A673 (cell line): Measurements from ENCODE around the gene CCDC159. TPM values are rescaled to one million over a fixed set of nuclear protein-coding genes. Genes with fewer than 3 reads are reported as not detected.

ENCODE experiments used
- BruUV-seq: library from RNA; stranded (reverse); fragments of 400-500 nt; replicated peaks from 2 replicates; lab custom pipeline; 2021; lab: Mats Ljungman, UMichigan
- CTCF ChIA-PET: fragments of 300-600 bp; sonication (Branson Sonifier 250); formaldehyde crosslinking; loops from one replicate; lab custom pipeline; 2022; ENCODE audit warnings: antibody characterized with exemption; lab: Charles Lee
- POLR2A ChIA-PET: fragments of 300-600 bp; sonication (Branson Sonifier 250); formaldehyde crosslinking; loops from one replicate; lab custom pipeline; 2022; ENCODE audit warnings: antibody characterized with exemption; ENCODE audit not compliant: low non-redundant PET; lab: Charles Lee
- DNase-seq: peaks from one replicate; pipeline ENCODE4 v3.0.0-alpha.2; 2015; ENCODE audit warnings: low spot score
- H3K27ac ChIP-seq: fragments of 200-600 bp; sonication (generic); 2 replicates; pipeline ENCODE4 v1.5.1; 2016; ENCODE audit warnings: mixed run types, low read depth, mild to moderate bottlenecking, mixed read lengths, antibody characterized with exemption, low read length; ENCODE audit not compliant: poor library complexity, severe bottlenecking
- H3K27me3 ChIP-seq: fragments of 200-600 bp; sonication (generic); replicated peaks from 2 replicates; pipeline ENCODE4 v1.6.1; 2017; ENCODE audit warnings: mixed run types, low read depth, mild to moderate bottlenecking, mixed read lengths, antibody characterized with exemption, low read length; ENCODE audit not compliant: insufficient read depth, poor library complexity
- H3K36me3 ChIP-seq: fragments of 200-600 bp; sonication (generic); 2 replicates; pipeline ENCODE4 v1.6.1; 2016; ENCODE audit warnings: mixed run types, mild to moderate bottlenecking, mixed read lengths, antibody characterized with exemption, low read length; ENCODE audit not compliant: insufficient read depth, poor library complexity, severe bottlenecking
- H3K4me1 ChIP-seq: fragments of 200-600 bp; sonication (generic); 2 replicates; pipeline ENCODE4 v1.6.1; 2017; ENCODE audit warnings: mixed run types, mild to moderate bottlenecking, mixed read lengths, antibody characterized with exemption, low read length; ENCODE audit not compliant: insufficient read depth, poor library complexity, severe bottlenecking
- H3K4me3 ChIP-seq: fragments of 200-600 bp; sonication (generic); 2 replicates; pipeline ENCODE4 v1.5.1; 2016; ENCODE audit warnings: low read depth, mixed run types, mild to moderate bottlenecking, mixed read lengths, low read length; ENCODE audit not compliant: poor library complexity, severe bottlenecking
- H3K9me3 ChIP-seq: fragments of 200-600 bp; sonication (generic); 2 replicates; pipeline ENCODE4 v1.6.1; 2016; ENCODE audit warnings: mixed run types, low read depth, mild to moderate bottlenecking, mixed read lengths, antibody characterized with exemption, low read length; ENCODE audit not compliant: poor library complexity, severe bottlenecking
- CTCF ChIP-seq: fragments of 300-800, 200-600 bp; sonication (generic); conservative IDR thresholded peaks from 2 replicates; pipeline ENCODE4 v1.5.1; 2017; ENCODE audit warnings: low read depth, mild to moderate bottlenecking, antibody characterized with exemption, low read length, moderate library complexity, mixed read lengths
- EZH2 ChIP-seq: fragments of 200-600 bp; sonication (generic); IDR thresholded peaks from 2 replicates; pipeline ENCODE4 v1.6.1; 2017; ENCODE audit warnings: borderline replicate concordance, low read depth, mild to moderate bottlenecking, mixed read lengths, antibody characterized with exemption, low read length; ENCODE audit not compliant: poor library complexity, severe bottlenecking
- intact Hi-C: fragments of 100-400 bp; cut with micrococcal nuclease; formaldehyde crosslinking; loops from one replicate; pipeline ENCODE4 v1.10.0; 2022; ENCODE audit not compliant: unreplicated experiment
- total RNA-seq: library from RNA; stranded (reverse); gene quantifications from 2 replicates; pipeline ENCODE4 v1.2.3, GENCODE V29; 2021

The CCDC159 gene
- total RNA-seq, 1 experiment from 2014 or later, result 7.9 TPM

DNA sequence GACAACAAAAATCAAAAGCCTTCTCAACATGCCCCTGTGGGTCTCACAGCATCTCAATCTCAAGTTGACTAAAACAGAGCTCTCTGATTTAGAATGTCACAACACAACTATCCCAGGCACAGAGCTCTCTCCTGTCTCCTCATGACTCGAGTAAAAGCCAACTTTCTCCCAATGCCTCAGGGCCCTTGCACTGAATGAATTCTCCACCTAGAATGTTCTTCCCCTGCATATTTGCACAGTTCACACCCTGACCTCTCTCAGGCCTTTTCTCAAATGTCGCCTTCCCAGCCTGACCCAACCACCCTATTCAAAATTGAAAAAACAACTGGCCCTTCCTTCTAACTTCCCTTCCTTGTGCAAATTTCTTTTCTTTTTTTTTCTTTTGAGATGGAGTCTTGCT is 24.4 kb downstream of the CCDC159 start:
- no peak for DNase-seq
- Histone ChIP-seq H3K9me3 (no peaks in the 10 kb centered on the region), H3K27me3 (no peaks in the 10 kb centered on the region), H3K4me3 (no peak overlapping the region), H3K36me3 (no peaks in the 10 kb centered on the region), H3K27ac (no peak overlapping the region), H3K4me1 (peaks cover 11% of the 10 kb centered on the region)
- intact Hi-C loops, result no loop called here
- BruUV-seq, result no TSS peak
- ChIA-PET CTCF (interaction anchor here (0.6 kb wide), 1 partner anchor 35 kb away, joined by 8 read pairs; no protein-coding TSS in a partner anchor), POLR2A (no interaction called here)
- TF ChIP-seq EZH2, result no peak
- no peak for TF ChIP-seq CTCF

- no peak overlapping the region for H3K27ac ChIP-seq
- peaks cover 19% of the 10 kb centered on the region for H3K4me1 ChIP-seq
- BruUV-seq, result no TSS peak
- H3K4me3 ChIP-seq, result peak overlapping the region; percentile 61
- ChIA-PET POLR2A (no interaction called here), CTCF (no interaction called here)
- H3K36me3 ChIP-seq, result no peaks in the 10 kb centered on the region
- intact Hi-C loops, result no loop called here
- TF ChIP-seq CTCF (no peak), EZH2 (no peak)
- DNase-seq, result peak; percentile 61
- no peaks in the 10 kb centered on the region for H3K9me3 ChIP-seq
- no peaks in the 10 kb centered on the region for H3K27me3 ChIP-seq
Measured at GRCh38 chr19:11373166-11373884, 27.0 kb downstream of the CCDC159 start.

DNA sequence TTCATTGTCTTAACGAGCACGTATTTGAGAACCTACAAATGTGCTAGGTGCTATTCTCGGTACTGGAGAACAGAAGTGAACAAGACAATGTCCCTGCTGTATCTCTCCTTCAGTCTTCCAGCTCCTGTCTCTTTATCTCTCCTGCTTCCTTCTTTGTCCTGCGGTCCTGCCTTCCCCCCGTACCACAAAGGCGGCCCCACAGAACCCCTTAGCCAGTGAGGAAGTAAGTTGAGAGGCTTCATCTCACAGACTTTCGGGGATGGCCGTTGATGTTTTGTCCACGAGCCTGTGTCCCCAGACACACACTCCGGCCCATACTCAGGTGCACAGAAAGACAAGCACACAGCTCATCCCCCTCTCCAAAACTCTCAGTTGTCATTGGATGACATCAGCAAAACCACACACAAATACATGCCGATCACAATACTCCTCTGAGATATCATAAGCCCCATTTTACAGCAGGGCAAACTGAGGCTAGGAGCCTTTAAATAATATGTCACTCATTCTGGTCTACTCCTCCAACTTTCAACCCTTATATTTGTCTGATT is 27.6 kb downstream of the CCDC159 start:
- no TSS peak for BruUV-seq
- Histone ChIP-seq H3K4me3 (peak overlapping the region; percentile 61), H3K27ac (no peak overlapping the region), H3K9me3 (no peaks in the 10 kb centered on the region), H3K4me1 (peaks cover 19% of the 10 kb centered on the region), H3K27me3 (no peaks in the 10 kb centered on the region), H3K36me3 (no peaks in the 10 kb centered on the region)
- ChIA-PET CTCF (interaction anchor here (1.9 kb wide), 1 partner anchor 80 kb away, joined by 5 read pairs; no protein-coding TSS in a partner anchor), POLR2A (no interaction called here)
- intact Hi-C loops, result no loop called here
- DNase-seq, result no peak
- TF ChIP-seq CTCF, result no peak
- TF ChIP-seq EZH2, result no peak
